Activated CD8-positive, alpha-beta T cell treated with anti-CD3 and anti-CD28 coated beads for 36 hours (primary cell): ENCODE measurements around the gene FBLN1. TPM values are rescaled to one million over a fixed set of nuclear protein-coding genes. Genes with fewer than 3 reads are reported as not detected.

Experiments used
- ATAC-seq: fragments of 200-7000 bp; cut with Tn5 transposase; one replicate; pipeline ENCODE4 v1.10.0; 2021; ENCODE audit warnings: mild to moderate bottlenecking, moderate library complexity
- CTCF ChIA-PET: fragments of 350-600 bp; sonication (Branson Sonifier 250); formaldehyde crosslinking; loops from one replicate; lab custom pipeline; 2021; ENCODE audit warnings: antibody characterized with exemption; lab: Charles Lee
- POLR2A ChIA-PET: fragments of 350-600 bp; sonication (Branson Sonifier 250); formaldehyde crosslinking; loops from one replicate; lab custom pipeline; 2021; ENCODE audit warnings: antibody characterized with exemption; lab: Charles Lee
- DNase-seq: peaks from one replicate; pipeline ENCODE4 v3.0.0-alpha.2; 2020
- H3K27ac Mint-ChIP-seq: one replicate; pipeline ENCODE4 v1.8.0; 2021; ENCODE audit warnings: mild to moderate bottlenecking, mixed read lengths
- H3K27me3 Mint-ChIP-seq: one replicate; pipeline ENCODE4 v1.8.0; 2021; ENCODE audit warnings: mixed read lengths
- H3K36me3 Mint-ChIP-seq: one replicate; pipeline ENCODE4 v1.8.0; 2021; ENCODE audit warnings: low read depth, mixed read lengths
- H3K4me1 Mint-ChIP-seq: one replicate; pipeline ENCODE4 v1.8.0; 2021; ENCODE audit warnings: low read depth, mixed read lengths
- H3K4me3 Mint-ChIP-seq: one replicate; pipeline ENCODE4 v1.8.0; 2021; ENCODE audit warnings: mild to moderate bottlenecking, moderate library complexity, mixed read lengths
- H3K9me3 Mint-ChIP-seq: one replicate; pipeline ENCODE4 v1.8.0; 2021; ENCODE audit warnings: mixed read lengths
- intact Hi-C: fragments of 100-400 bp; cut with micrococcal nuclease; formaldehyde crosslinking; loops from one replicate; pipeline ENCODE4 v1.10.0; 2022
- total RNA-seq, 2 experiments: library from RNA; stranded (reverse); gene quantifications; one replicate each; pipeline ENCODE4 v1.2.3, GENCODE V29; 2021
- TF ChIP-seq, protein P1 (sequence below): fragments of 200-600 bp; IDR thresholded peaks from one replicate; pipeline ENCODE4 v1.8.0; 2022; ENCODE audit warnings: antibody characterized with exemption, mild to moderate bottlenecking

The FBLN1 gene
- total RNA-seq, 2 experiments from 2014 or later: 0.56 TPM; not detected in 1

DNA sequence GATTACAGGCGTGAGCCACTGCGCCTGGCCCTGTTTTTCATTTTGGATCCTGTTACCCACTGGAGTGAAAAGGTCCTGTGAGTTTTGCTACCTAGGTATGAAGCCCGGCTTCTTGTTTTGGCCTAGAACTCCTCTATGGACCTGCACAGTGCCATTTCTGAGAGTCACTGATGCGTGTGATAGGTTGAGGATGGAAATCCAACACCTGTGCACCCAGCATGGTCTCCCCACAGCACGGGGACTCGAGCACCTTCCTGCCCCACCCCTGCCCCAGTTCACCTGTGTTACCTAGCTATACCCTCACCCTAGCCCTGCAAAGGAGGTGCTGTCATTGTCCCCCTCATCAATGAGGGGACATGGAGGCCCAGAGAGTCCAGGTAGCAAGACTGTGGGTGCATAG lies 5.1 kb downstream of the FBLN1 start:
- Mint-ChIP-seq H3K9me3 (no peaks in the 10 kb centered on the region), H3K27ac (no peak overlapping the region), H3K36me3 (no peaks in the 10 kb centered on the region), H3K4me3 (no peak overlapping the region), H3K27me3 (peaks cover 31% of the 10 kb centered on the region), H3K4me1 (peaks cover 5% of the 10 kb centered on the region)
- TF ChIP-seq, protein P1, sequence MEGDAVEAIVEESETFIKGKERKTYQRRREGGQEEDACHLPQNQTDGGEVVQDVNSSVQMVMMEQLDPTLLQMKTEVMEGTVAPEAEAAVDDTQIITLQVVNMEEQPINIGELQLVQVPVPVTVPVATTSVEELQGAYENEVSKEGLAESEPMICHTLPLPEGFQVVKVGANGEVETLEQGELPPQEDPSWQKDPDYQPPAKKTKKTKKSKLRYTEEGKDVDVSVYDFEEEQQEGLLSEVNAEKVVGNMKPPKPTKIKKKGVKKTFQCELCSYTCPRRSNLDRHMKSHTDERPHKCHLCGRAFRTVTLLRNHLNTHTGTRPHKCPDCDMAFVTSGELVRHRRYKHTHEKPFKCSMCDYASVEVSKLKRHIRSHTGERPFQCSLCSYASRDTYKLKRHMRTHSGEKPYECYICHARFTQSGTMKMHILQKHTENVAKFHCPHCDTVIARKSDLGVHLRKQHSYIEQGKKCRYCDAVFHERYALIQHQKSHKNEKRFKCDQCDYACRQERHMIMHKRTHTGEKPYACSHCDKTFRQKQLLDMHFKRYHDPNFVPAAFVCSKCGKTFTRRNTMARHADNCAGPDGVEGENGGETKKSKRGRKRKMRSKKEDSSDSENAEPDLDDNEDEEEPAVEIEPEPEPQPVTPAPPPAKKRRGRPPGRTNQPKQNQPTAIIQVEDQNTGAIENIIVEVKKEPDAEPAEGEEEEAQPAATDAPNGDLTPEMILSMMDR: no peak
- CTCF ChIA-PET: no interaction called here
- intact Hi-C loops: loop anchor here (2.0 kb wide), 1 partner anchor 43 kb away; no protein-coding TSS in a partner anchor
- POLR2A ChIA-PET: no interaction called here
- ATAC-seq (no peak), DNase-seq (no peak)

DNA sequence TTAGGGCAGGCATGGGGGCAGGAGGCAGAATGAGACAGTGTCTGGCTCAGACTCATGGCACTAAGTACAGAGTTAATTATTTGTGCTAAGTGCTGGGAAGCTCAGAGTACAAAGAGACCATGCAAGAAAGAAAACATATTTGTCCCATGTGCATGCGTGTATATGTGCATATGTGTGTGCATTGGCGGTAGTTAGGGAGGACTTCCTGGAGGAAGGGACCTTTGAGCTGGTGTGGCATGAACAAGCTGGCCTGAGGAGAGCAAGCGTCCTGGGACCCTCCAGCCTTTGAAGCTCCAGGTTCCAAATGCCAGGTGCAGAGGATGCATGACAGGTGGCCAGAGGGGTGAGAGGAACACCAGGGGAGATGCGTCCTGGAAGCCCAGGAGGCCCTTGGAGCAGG lies 6.1 kb downstream of the FBLN1 start:
- Mint-ChIP-seq H3K4me3 (no peak overlapping the region), H3K9me3 (no peaks in the 10 kb centered on the region), H3K4me1 (peaks cover 5% of the 10 kb centered on the region), H3K36me3 (no peaks in the 10 kb centered on the region), H3K27me3 (peaks cover 25% of the 10 kb centered on the region), H3K27ac (no peak overlapping the region)
- ChIA-PET CTCF (no interaction called here), POLR2A (no interaction called here)
- no peak for DNase-seq
- intact Hi-C loops: loop anchor here (2.0 kb wide), 1 partner anchor 42 kb away; no protein-coding TSS in a partner anchor
- no peak for ATAC-seq
- TF ChIP-seq, protein P1: no peak

DNA sequence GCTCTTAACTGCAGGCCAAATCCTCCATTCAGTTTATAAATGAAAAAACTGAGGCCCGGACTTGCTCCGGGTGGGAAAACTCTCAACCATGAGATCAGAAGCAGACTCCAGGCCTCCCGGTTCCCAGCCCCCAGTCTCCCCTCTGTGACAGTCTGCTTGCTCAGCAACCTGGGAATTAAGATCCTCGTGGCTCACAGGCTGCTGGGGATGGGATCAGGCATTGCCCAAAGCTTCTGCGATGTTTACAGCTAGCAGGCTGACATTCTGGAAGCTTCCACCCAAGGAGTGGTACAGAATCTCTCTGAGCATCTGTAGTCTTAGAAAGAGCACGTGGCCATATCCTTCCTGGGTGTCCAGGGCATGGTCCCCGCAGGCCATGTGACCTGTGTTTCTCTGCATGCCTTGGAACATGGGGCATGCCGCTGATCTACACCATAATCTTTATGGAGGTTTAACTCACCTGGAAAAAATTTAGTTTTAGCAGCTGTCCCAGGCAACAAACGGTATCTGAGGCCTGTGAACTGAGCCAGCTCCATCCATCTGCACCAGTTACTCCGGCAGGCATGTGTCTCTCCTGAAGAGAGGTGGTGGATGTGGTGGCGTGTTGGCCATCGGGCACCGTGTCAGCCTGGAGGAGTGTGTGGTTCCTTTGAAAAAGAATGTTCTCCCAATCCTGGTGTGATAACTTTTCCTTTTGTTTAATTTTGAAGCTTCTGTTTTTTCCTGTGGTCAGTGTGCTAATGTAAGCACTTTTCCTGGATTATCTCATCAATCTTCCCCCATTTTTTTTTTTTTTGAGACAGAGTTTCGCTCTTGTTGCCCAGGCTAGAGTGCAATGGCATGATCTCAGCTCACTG lies 7.9 kb downstream of the FBLN1 start:
- H3K27ac Mint-ChIP-seq: no peak overlapping the region
- ATAC-seq: no peak
- CTCF ChIA-PET: no interaction called here
- H3K9me3 Mint-ChIP-seq: no peaks in the 10 kb centered on the region
- peaks cover 12% of the 10 kb centered on the region for H3K27me3 Mint-ChIP-seq
- POLR2A ChIA-PET: no interaction called here
- H3K36me3 Mint-ChIP-seq: no peaks in the 10 kb centered on the region
- TF ChIP-seq, protein P1: no peak
- H3K4me3 Mint-ChIP-seq: no peak overlapping the region
- no peak for DNase-seq
- intact Hi-C loops: no loop called here
- H3K4me1 Mint-ChIP-seq: no peaks in the 10 kb centered on the region

DNA sequence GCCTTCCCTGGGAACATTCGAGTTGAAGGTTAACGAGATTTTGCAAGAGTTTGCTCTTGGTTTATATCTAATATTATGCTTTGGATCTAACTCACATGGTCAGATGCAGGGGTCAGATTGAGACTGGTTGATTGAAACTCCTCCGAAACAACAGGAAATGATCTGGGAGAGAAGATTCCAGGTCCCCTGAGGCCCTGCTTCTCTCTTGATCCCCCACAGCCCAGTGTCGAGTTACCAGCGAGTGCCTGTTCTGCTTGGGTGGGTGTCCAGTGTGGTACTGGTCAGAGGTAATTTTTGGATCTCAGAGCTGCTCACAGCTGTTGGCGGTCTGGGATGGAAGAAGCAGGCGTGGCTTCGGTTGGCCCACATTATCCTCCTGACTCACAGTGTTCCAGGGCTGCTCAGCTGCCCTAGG lies 9.2 kb downstream of the FBLN1 start:
- CTCF ChIA-PET: no interaction called here

DNA sequence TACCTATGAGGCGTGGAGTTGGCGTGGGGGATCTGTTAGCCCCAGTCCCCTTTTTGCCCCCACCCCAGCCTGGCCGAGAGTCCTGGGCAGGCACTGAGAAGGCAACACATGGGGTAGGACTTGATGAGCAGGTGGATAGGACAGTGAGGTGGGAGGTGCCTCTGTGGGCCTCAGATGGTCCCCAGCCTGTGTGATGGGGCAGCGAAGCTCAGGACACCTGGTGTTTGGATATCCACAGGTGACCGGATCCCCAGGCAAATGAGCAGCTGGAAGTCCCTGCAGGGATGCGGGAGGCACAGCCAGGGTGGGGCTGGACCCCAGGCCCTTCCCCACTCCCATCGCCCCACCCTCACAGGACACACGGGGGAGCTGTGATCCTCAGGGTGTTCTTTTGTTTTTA lies 9.7 kb downstream of the FBLN1 start:
- Mint-ChIP-seq H3K4me1 (no peaks in the 10 kb centered on the region), H3K27me3 (peaks cover 7% of the 10 kb centered on the region), H3K4me3 (no peak overlapping the region), H3K27ac (no peak overlapping the region), H3K36me3 (no peaks in the 10 kb centered on the region), H3K9me3 (no peaks in the 10 kb centered on the region)
- ChIA-PET POLR2A (no interaction called here), CTCF (no interaction called here)
- TF ChIP-seq, protein P1: no peak
- intact Hi-C loops: no loop called here
- DNase-seq: no peak
- ATAC-seq: no peak

More for the DNA sequence above, 9.2 kb downstream of the FBLN1 start:
- Mint-ChIP-seq H3K9me3 (no peaks in the 10 kb centered on the region), H3K27ac (no peak overlapping the region), H3K4me1 (no peaks in the 10 kb centered on the region), H3K4me3 (no peak overlapping the region), H3K36me3 (no peaks in the 10 kb centered on the region), H3K27me3 (peaks cover 7% of the 10 kb centered on the region)
- intact Hi-C loops: no loop called here
- ATAC-seq (no peak), DNase-seq (no peak)
- TF ChIP-seq, protein P1: no peak
- POLR2A ChIA-PET: no interaction called here
